ENCODE data around the gene CCSER1. TPM values are rescaled to one million over a fixed set of nuclear protein-coding genes. Genes with fewer than 3 reads are reported as not detected.

Gene CCSER1
- total and polyA plus RNA-seq, 2 of the 8 experiments (the other 6 are each of a cell fraction or from before 2014, with no cell fraction given), result 0.26 to 0.84 TPM

DNA sequence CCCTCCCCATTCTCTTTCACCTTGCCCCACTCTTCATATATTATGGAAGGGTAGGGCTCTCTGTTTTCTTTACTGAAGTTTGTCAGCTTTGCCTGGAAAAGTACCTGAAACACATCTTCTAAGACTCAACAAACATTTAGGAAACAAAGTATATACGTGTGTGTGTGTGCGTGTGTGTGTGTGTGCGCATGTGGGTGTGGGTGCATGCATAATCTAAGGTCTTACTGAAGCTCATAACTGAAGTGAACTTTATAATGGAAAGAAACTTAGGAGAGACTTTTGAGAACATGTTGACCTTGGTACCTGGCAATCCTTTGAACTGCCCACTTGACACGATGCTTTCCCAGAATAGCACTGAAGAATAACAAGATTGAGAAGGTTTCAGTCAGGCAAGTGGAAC is 1190.2 kb downstream of the CCSER1 start:
- no peaks in the 10 kb centered on the region for H3K79me1 ChIP-seq (ENCODE audit: low read depth, low read length)
- H2BK120ac ChIP-seq (replicated peaks; ENCODE audit: low read depth, low read length), result no peak overlapping the region
- no peak overlapping the region for H3K23ac ChIP-seq (ENCODE audit: insufficient read length)
- no peak for DNase-seq (ENCODE audit: low read depth in 1 of 2, low spot score in 2 of 2)
- H3K4me2 ChIP-seq (ENCODE audit: insufficient read depth in 1 of 2, low read depth in 2 of 2, low read length in 2 of 2), result no peak overlapping the region
- no peak for FAIRE-seq
- H2BK5ac ChIP-seq (ENCODE audit: low read depth, low read length), result no peak overlapping the region
- no peak overlapping the region for H3K14ac ChIP-seq (ENCODE audit: insufficient read length)
- no peak overlapping the region for H4K91ac ChIP-seq (replicated peaks; ENCODE audit: insufficient read length, low read length)
- no peak overlapping the region for H3K18ac ChIP-seq (ENCODE audit: extremely low read depth, low read length)
- WGBS, 2 experiments (ENCODE audit: extremely low coverage in 1 of 2, insufficient coverage in 1 of 2, insufficient read length in 1 of 2, insufficient replicate concordance in 2 of 2, low coverage in 1 of 2, low lambda C conversion rate in 2 of 2, missing lambda C conversion rate in 1 of 2), result 92% methylated on average over 4 of the region's 4 CpGs; no CpG with 5 or more reads in 1 of the 2 experiments
- H3K4me3 ChIP-seq (ENCODE audit: extremely low read depth in 1 of 4, insufficient read depth in 2 of 4, low read depth in 3 of 4, low read length in 4 of 4), result no peak overlapping the region
- H3K27me3 ChIP-seq (replicated peaks in 1 of 4; ENCODE audit: control insufficient read depth in 3 of 4, extremely low read depth in 1 of 4, insufficient read depth in 3 of 4, low read length in 3 of 4), result no peaks in the 10 kb centered on the region
- no peak overlapping the region for H2BK15ac ChIP-seq (ENCODE audit: low read length)
- no peak overlapping the region for H3K56ac ChIP-seq (replicated peaks; ENCODE audit: insufficient read length, low read depth, low read length)
- no peak overlapping the region for H4K5ac ChIP-seq (ENCODE audit: insufficient read length, low read depth, low read length)
- no peaks in the 10 kb centered on the region for H3K36me3 ChIP-seq (ENCODE audit: control insufficient read depth in 2 of 4, insufficient read depth in 4 of 4, low read length in 3 of 4)
- no peaks in the 10 kb centered on the region; the same call in 1 of the 2 replicates for H3K23me2 ChIP-seq (ENCODE audit: low read depth, low read length)
- H3K4ac ChIP-seq (replicated peaks; ENCODE audit: insufficient read length, low read depth, low read length), result no peak overlapping the region
- H3K9ac ChIP-seq (replicated peaks in 1 of 4; ENCODE audit: extremely low read depth in 1 of 4, low read depth in 3 of 4, low read length in 3 of 4), result no peak overlapping the region
- no peak overlapping the region for H2AFZ ChIP-seq (ENCODE audit: low read length)
- H2AK5ac ChIP-seq (ENCODE audit: low read depth, low read length), result no peak overlapping the region; the same call in 1 of the 2 replicates
- no peaks in the 10 kb centered on the region for H3K9me3 ChIP-seq (ENCODE audit: insufficient read depth in 2 of 2, low read depth in 1 of 2, low read length in 1 of 2)
- H2BK20ac ChIP-seq (ENCODE audit: low read length), result no peak overlapping the region
- no peaks in the 10 kb centered on the region for H3K4me1 ChIP-seq (replicated peaks in 1 of 4; ENCODE audit: control insufficient read depth in 3 of 4, insufficient read depth in 4 of 4, low read length in 3 of 4)
- H4K20me1 ChIP-seq (replicated peaks in 1 of 2; ENCODE audit: control insufficient read depth in 1 of 2, insufficient read depth in 2 of 2, low read length in 2 of 2), result no peaks in the 10 kb centered on the region
- H2BK12ac ChIP-seq (ENCODE audit: low read depth, low read length), result no peak overlapping the region
- no peak overlapping the region for H4K8ac ChIP-seq (ENCODE audit: extremely low read depth, insufficient read depth, low read length)
- H3K27ac ChIP-seq (ENCODE audit: low read depth, low read length), result no peak overlapping the region
- ChIA-PET POLR2A (ENCODE audit: partially characterized antibody) (no interaction called here), CTCF (ENCODE audit: partially characterized antibody) (no interaction called here)
- H3K79me2 ChIP-seq (ENCODE audit: control insufficient read depth in 1 of 2, insufficient read depth in 2 of 2, low read length in 2 of 2), result no peaks in the 10 kb centered on the region
- TF ChIP-seq BACH1 (IDR thresholded peaks at IDR 0.05; ENCODE audit: low read length) (no peak), SRF (IDR thresholded peaks at IDR 0.05; ENCODE audit: low read depth, low read length) (no peak), TBP (IDR thresholded peaks at IDR 0.05; ENCODE audit: low read depth, low read length) (no peak), SP2 (IDR thresholded peaks at IDR 0.05; ENCODE audit: low read length) (no peak), SUZ12 (IDR thresholded peaks at IDR 0.05; ENCODE audit: low read length) (no peak), NRF1 (IDR thresholded peaks at IDR 0.05; ENCODE audit: low read depth, low read length) (no peak), CBX8 (IDR thresholded peaks at IDR 0.05; ENCODE audit: borderline replicate concordance, low read depth, low read length) (no peak), MAFK (IDR thresholded peaks at IDR 0.05; ENCODE audit: low read depth, low read length) (no peak), EZH2 (IDR thresholded peaks at IDR 0.05; ENCODE audit: low read depth, low read length, severe bottlenecking) (no peak), GTF2F1 (IDR thresholded peaks at IDR 0.05; ENCODE audit: borderline replicate concordance, low read depth, low read length) (no peak), ZNF274 (IDR thresholded peaks at IDR 0.05; ENCODE audit: borderline replicate concordance, extremely low read depth, low read length) (no peak), POLR2AphosphoS5 (IDR thresholded peaks at IDR 0.05; ENCODE audit: low read depth, low read length) (no peak)
